HepG2 (cell line): ENCODE data around the gene DPM2. TPM values are rescaled to one million over a fixed set of nuclear protein-coding genes. Genes with fewer than 3 reads are reported as not detected.

Experiments
- HMGA1 ChIP-seq: sonication (generic); formaldehyde crosslinking; conservative IDR thresholded peaks from 2 replicates; pipeline ENCODE4 v1.4.0; 2020; ENCODE audit warnings: missing genetic modification reagents
- HNF4G ChIP-seq, 2 experiments: sonication (generic) in 1 of 2; formaldehyde crosslinking in 1 of 2; IDR thresholded peaks; 2 replicates each; pipeline versions ENCODE4 v1.4.0 to v1.6.1; 2011 to 2020; ENCODE audit warnings: borderline replicate concordance in 2 of 2, low read depth in 2 of 2, mild to moderate bottlenecking in 2 of 2, low read length in 1 of 2, missing genetic modification reagents in 1 of 2, moderate library complexity in 1 of 2
- KDM2A ChIP-seq: sonication (generic); formaldehyde crosslinking; IDR thresholded peaks from 2 replicates; pipeline ENCODE4 v1.4.0; 2020; ENCODE audit warnings: low read depth, missing genetic modification reagents, borderline replicate concordance
- NR1H2 ChIP-seq: sonication (generic); formaldehyde crosslinking; IDR thresholded peaks from 2 replicates; pipeline ENCODE4 v1.8.1; 2022; ENCODE audit warnings: low read depth, missing genetic modification reagents, borderline replicate concordance
- ZNF430 ChIP-seq: sonication (generic); formaldehyde crosslinking; IDR thresholded peaks from 2 replicates; pipeline ENCODE4 v1.9.0; 2021; ENCODE audit warnings: mild to moderate bottlenecking, missing genetic modification reagents
- ZNF879 ChIP-seq: sonication (generic); formaldehyde crosslinking; IDR thresholded peaks from 2 replicates; pipeline ENCODE4 v1.8.1; 2023; ENCODE audit warnings: missing genetic modification reagents
- polyA plus RNA-seq, 8 experiments: library from polyadenylated mRNA; depleted of rRNA in 3 of 8; stranded (reverse) in 7 of 8; unstranded in 1 of 8; fragments of >200 nt; fragmentation: Illumina TruSeq in 4 of 8; extraction: Trizol in 4 of 8; gene quantifications; 2 replicates each; pipeline versions ENCODE4 v1.2.1 to v1.2.3, GENCODE V29; 2011 to 2016; ENCODE audit warnings: low read depth in 4 of 8, missing spikeins in 1 of 8, mixed read lengths in 1 of 8; ENCODE audit not compliant: insufficient read depth in 1 of 8
- total RNA-seq, 5 experiments: library from RNA; depleted of rRNA; stranded (reverse); fragments of >200 nt; fragmentation: Illumina TruSeq; extraction: Trizol; gene quantifications; 2 replicates each; pipeline ENCODE4 v1.2.3, GENCODE V29; 2016; ENCODE audit warnings: low read depth in 1 of 5
- TF ChIP-seq, protein P1 (sequence below): sonication (generic); formaldehyde crosslinking; IDR thresholded peaks from 2 replicates; pipeline ENCODE4 v1.4.0; 2020; ENCODE audit warnings: mild to moderate bottlenecking, missing genetic modification reagents, borderline replicate concordance
- TF ChIP-seq, protein P2 (sequence below): sonication (generic); formaldehyde crosslinking; IDR thresholded peaks from 2 replicates; pipeline ENCODE4 v1.4.0; 2020; ENCODE audit warnings: mild to moderate bottlenecking, missing genetic modification reagents

The DPM2 gene
- total and polyA plus RNA-seq, 2 of the 13 experiments (the other 11 are each of a cell fraction or from before 2014, with no cell fraction given) = 24.8 to 35.3 TPM

- TF ChIP-seq, protein P1, sequence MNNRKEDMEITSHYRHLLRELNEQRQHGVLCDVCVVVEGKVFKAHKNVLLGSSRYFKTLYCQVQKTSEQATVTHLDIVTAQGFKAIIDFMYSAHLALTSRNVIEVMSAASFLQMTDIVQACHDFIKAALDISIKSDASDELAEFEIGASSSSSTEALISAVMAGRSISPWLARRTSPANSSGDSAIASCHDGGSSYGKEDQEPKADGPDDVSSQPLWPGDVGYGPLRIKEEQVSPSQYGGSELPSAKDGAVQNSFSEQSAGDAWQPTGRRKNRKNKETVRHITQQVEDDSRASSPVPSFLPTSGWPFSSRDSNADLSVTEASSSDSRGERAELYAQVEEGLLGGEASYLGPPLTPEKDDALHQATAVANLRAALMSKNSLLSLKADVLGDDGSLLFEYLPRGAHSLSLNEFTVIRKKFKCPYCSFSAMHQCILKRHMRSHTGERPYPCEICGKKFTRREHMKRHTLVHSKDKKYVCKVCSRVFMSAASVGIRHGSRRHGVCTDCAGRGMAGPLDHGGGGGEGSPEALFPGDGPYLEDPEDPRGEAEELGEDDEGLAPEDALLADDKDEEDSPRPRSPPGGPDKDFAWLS (CRISPR knock-in tag) = no peak
- TF ChIP-seq, protein P2, sequence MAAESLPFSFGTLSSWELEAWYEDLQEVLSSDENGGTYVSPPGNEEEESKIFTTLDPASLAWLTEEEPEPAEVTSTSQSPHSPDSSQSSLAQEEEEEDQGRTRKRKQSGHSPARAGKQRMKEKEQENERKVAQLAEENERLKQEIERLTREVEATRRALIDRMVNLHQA = no peak
- TF ChIP-seq KDM2A (CRISPR knock-in tag) = peak; percentile 37; the same call in 1 of the 2 replicates
- TF ChIP-seq NR1H2 (CRISPR knock-in tag) = no peak
- TF ChIP-seq HMGA1 (CRISPR knock-in tag) = no peak
- no peak for TF ChIP-seq HNF4G (IDR thresholded peaks at IDR 0.05; ENCODE audit: borderline replicate concordance, low read depth, low read length)
- TF ChIP-seq HNF4G (CRISPR knock-in tag; IDR thresholded peaks at IDR 0.05; ENCODE audit: borderline replicate concordance, low read depth) = no peak
- TF ChIP-seq ZNF879 = peak; percentile 72; the same call in 1 of the 2 replicates
- TF ChIP-seq ZNF430 (CRISPR knock-in tag) = no peak
- TF ChIP-seq, all 625 proteins: peak for 17
These were observed 33.1 kb downstream of the DPM2 start (continued) for GRCh38 chr9:127904561-127905003.
